ENCODE measurements around the gene ANKRD16.

- no peak for TF ChIP-seq CTCF (conservative IDR thresholded peaks at IDR 0.05; ENCODE audit: low read depth, low read length)
- no peak for TF ChIP-seq EZH2 (IDR thresholded peaks at IDR 0.05; ENCODE audit: low read length, unreplicated experiment)
- no peak for TF ChIP-seq EZH2phosphoT487 (IDR thresholded peaks at IDR 0.05; ENCODE audit: borderline replicate concordance, low read length)
Measured at GRCh38 chr10:5830629-5831445, 58.9 kb downstream of the ANKRD16 start.

All from PC-3 (cell line).